ENCODE data around the gene PPP3CA.

The PPP3CA gene

GRCh38 chr4:101271516-101271915, 75.8 kb downstream of the PPP3CA start:
- H3K36me3 ChIP-seq (ENCODE audit: insufficient read depth, low read length), result no peaks in the 10 kb centered on the region
- no peaks in the 10 kb centered on the region for H3K27me3 ChIP-seq (ENCODE audit: insufficient read depth, low read length)
- TF ChIP-seq EZH2 (IDR thresholded peaks at IDR 0.05; ENCODE audit: borderline replicate concordance, low read length) (no peak), CTCF (IDR thresholded peaks at IDR 0.05; ENCODE audit: low read length) (no peak)
- no peak overlapping the region for H3K4me3 ChIP-seq (ENCODE audit: low read depth, low read length, poor library complexity, severe bottlenecking)
- no peaks in the 10 kb centered on the region for H3F3A ChIP-seq (ENCODE audit: insufficient read depth, low read length)
- no peak overlapping the region for H3K27ac ChIP-seq (ENCODE audit: low read depth, low read length, poor library complexity, severe bottlenecking)
- no peak overlapping the region for H2AFZ ChIP-seq (ENCODE audit: low read length)
- no peaks in the 10 kb centered on the region for H3K9me3 ChIP-seq (ENCODE audit: low read length)
- H3K9me2 ChIP-seq (ENCODE audit: low read depth, low read length), result no peaks in the 10 kb centered on the region
- peaks cover 45% of the 10 kb centered on the region for H3K4me1 ChIP-seq (ENCODE audit: insufficient read depth, low read length, severe bottlenecking)
- H3K4me2 ChIP-seq (ENCODE audit: low read length), result no peak overlapping the region
- H4K20me1 ChIP-seq (ENCODE audit: insufficient read depth, low read length), result no peaks in the 10 kb centered on the region
- peaks cover 84% of the 10 kb centered on the region for H3K79me2 ChIP-seq (ENCODE audit: insufficient read depth, low read length)
- no peak overlapping the region for H3K9ac ChIP-seq (ENCODE audit: low read length)

- no peaks in the 10 kb centered on the region for H3F3A ChIP-seq (ENCODE audit: insufficient read depth, low read length)
- no peaks in the 10 kb centered on the region for H3K27me3 ChIP-seq (ENCODE audit: insufficient read depth, low read length)
- H3K4me2 ChIP-seq (ENCODE audit: low read length), result no peak overlapping the region
- H3K4me3 ChIP-seq (ENCODE audit: low read depth, low read length, poor library complexity, severe bottlenecking), result no peak overlapping the region
- no peak overlapping the region for H2AFZ ChIP-seq (ENCODE audit: low read length)
- H4K20me1 ChIP-seq (ENCODE audit: insufficient read depth, low read length), result no peaks in the 10 kb centered on the region
- H3K9me2 ChIP-seq (ENCODE audit: low read depth, low read length), result no peaks in the 10 kb centered on the region
- no peak overlapping the region for H3K9ac ChIP-seq (ENCODE audit: low read length)
- no peaks in the 10 kb centered on the region for H3K36me3 ChIP-seq (ENCODE audit: insufficient read depth, low read length)
- TF ChIP-seq EZH2 (IDR thresholded peaks at IDR 0.05; ENCODE audit: borderline replicate concordance, low read length), result no peak
- TF ChIP-seq CTCF (IDR thresholded peaks at IDR 0.05; ENCODE audit: low read length), result no peak
- H3K4me1 ChIP-seq (ENCODE audit: insufficient read depth, low read length, severe bottlenecking), result peaks cover 49% of the 10 kb centered on the region
- no peak overlapping the region for H3K27ac ChIP-seq (ENCODE audit: low read depth, low read length, poor library complexity, severe bottlenecking)
- H3K9me3 ChIP-seq (ENCODE audit: low read length), result no peaks in the 10 kb centered on the region
- peaks cover 91% of the 10 kb centered on the region for H3K79me2 ChIP-seq (ENCODE audit: insufficient read depth, low read length)
Measured at GRCh38 chr4:101269682-101270081, 77.6 kb downstream of the PPP3CA start.

GRCh38 chr4:101265816-101266172, 81.5 kb downstream of the PPP3CA start:
- Histone ChIP-seq H3K27ac (ENCODE audit: low read depth, low read length, poor library complexity, severe bottlenecking) (no peak overlapping the region), H3K79me2 (ENCODE audit: insufficient read depth, low read length) (peaks cover 87% of the 10 kb centered on the region), H2AFZ (ENCODE audit: low read length) (no peak overlapping the region), H4K20me1 (ENCODE audit: insufficient read depth, low read length) (peaks cover 2% of the 10 kb centered on the region; the same call in 1 of the 2 replicates), H3K36me3 (ENCODE audit: insufficient read depth, low read length) (no peaks in the 10 kb centered on the region), H3F3A (ENCODE audit: insufficient read depth, low read length) (no peaks in the 10 kb centered on the region), H3K9me2 (ENCODE audit: low read depth, low read length) (no peaks in the 10 kb centered on the region), H3K9me3 (ENCODE audit: low read length) (no peaks in the 10 kb centered on the region), H3K4me1 (ENCODE audit: insufficient read depth, low read length, severe bottlenecking) (peaks cover 79% of the 10 kb centered on the region), H3K27me3 (ENCODE audit: insufficient read depth, low read length) (no peaks in the 10 kb centered on the region), H3K4me2 (ENCODE audit: low read length) (no peak overlapping the region), H3K4me3 (ENCODE audit: low read depth, low read length, poor library complexity, severe bottlenecking) (no peak overlapping the region), H3K9ac (ENCODE audit: low read length) (no peak overlapping the region)
- TF ChIP-seq CTCF (IDR thresholded peaks at IDR 0.05; ENCODE audit: low read length) (no peak), EZH2 (IDR thresholded peaks at IDR 0.05; ENCODE audit: borderline replicate concordance, low read length) (no peak)
